Measurements from ENCODE around the gene BPTF. TPM values are rescaled to one million over a fixed set of nuclear protein-coding genes. Genes with fewer than 3 reads are reported as not detected.

Gene BPTF
- polyA plus RNA-seq, 1 of the 3 experiments (the other 2 are of a cell fraction): 61.4 TPM

DNA sequence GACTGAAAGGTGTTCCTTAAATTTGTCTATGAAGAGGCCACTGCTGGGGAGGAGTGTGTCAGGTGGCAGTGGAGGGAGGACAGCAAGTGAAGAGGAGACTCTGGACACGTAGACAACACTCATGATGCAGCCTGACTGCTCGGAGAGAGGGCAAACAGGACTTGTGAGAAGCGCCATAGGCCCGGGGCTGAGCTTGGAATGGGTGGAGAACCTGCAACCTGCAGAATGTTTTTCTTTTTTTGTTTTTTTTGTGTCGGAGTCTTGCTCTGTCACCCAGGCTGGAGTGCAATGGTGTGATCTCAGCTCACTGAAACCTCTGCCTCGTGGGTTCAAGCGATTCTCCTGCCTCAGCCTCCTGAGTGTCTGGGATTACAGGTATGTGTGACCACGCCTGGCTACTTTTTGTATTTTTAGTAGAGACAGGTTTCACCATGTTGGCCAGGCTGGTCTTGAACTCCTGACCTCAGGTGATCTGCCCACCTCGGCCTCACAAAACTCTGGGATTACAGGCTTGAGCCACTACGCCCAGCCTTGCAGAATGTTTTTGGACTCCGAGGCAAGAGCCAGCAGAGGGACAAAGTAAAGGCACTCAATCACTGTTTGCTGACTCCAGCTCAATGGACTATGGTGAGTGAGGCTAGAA is 189.9 kb downstream of the BPTF start:
- no peak overlapping the region for H3K9ac ChIP-seq
- no peaks in the 10 kb centered on the region for H3K4me1 ChIP-seq (ENCODE audit: control insufficient read depth in 1 of 2, insufficient read depth in 2 of 2, low read depth in 1 of 2, low read length in 1 of 2)
- CTCF ChIA-PET: interaction anchor here (0.7 to 2.2 kb wide), 4 partner anchors 10 to 213 kb away, joined by 3 to 9 read pairs (median 3); no protein-coding TSS in a partner anchor
- H3K27ac ChIP-seq (ENCODE audit: low read depth in 2 of 2, low read length in 1 of 2): no peak overlapping the region
- peaks cover 10% of the 10 kb centered on the region for H3F3A ChIP-seq (replicated peaks; ENCODE audit: insufficient read depth)
- H3K9me3 ChIP-seq: no peaks in the 10 kb centered on the region
- no peaks in the 10 kb centered on the region for H3K27me3 ChIP-seq (ENCODE audit: insufficient read depth)
- no peak for DNase-seq
- no peaks in the 10 kb centered on the region for H4K20me1 ChIP-seq (ENCODE audit: insufficient read depth)
- H3K9me2 ChIP-seq: no peaks in the 10 kb centered on the region
- WGBS (ENCODE audit: low lambda C conversion rate): 81% methylated on average over 11 of the region's 11 CpGs
- H3K79me2 ChIP-seq (ENCODE audit: insufficient read depth): no peaks in the 10 kb centered on the region
- no peak overlapping the region for H3K4me2 ChIP-seq
- no peak overlapping the region for H3K4me3 ChIP-seq (ENCODE audit: low read depth in 2 of 2, low read length in 1 of 2)
- no peaks in the 10 kb centered on the region for H3K36me3 ChIP-seq (replicated peaks in 1 of 2; ENCODE audit: control insufficient read depth in 1 of 2, insufficient read depth in 2 of 2, low read length in 1 of 2)
- TF ChIP-seq FOXJ3 (CRISPR knock-in tag; IDR thresholded peaks at IDR 0.05): no peak
- no peak for TF ChIP-seq MXI1 (IDR thresholded peaks at IDR 0.05; ENCODE audit: low read depth, low read length)
- no peak for TF ChIP-seq SMC3 (IDR thresholded peaks at IDR 0.05; ENCODE audit: low read depth, low read length)
- no peak for TF ChIP-seq RAD21 (IDR thresholded peaks at IDR 0.05; ENCODE audit: low read length)
- no peak for TF ChIP-seq YY1 (IDR thresholded peaks at IDR 0.05; ENCODE audit: low read depth)
- no peak for TF ChIP-seq FOXM1 (IDR thresholded peaks at IDR 0.05; ENCODE audit: low read depth)
- no peak for TF ChIP-seq EP300 (IDR thresholded peaks at IDR 0.05; ENCODE audit: borderline replicate concordance in 1 of 2, low read depth in 1 of 2, low read length in 1 of 2)
- TF ChIP-seq FOSL2 (IDR thresholded peaks at IDR 0.05; ENCODE audit: borderline replicate concordance, low read depth): no peak
- no peak for TF ChIP-seq PBX3 (IDR thresholded peaks at IDR 0.05)
- POLR2A ChIA-PET: no interaction called here
- H2AFZ ChIP-seq (ENCODE audit: low read depth): no peak overlapping the region

DNA sequence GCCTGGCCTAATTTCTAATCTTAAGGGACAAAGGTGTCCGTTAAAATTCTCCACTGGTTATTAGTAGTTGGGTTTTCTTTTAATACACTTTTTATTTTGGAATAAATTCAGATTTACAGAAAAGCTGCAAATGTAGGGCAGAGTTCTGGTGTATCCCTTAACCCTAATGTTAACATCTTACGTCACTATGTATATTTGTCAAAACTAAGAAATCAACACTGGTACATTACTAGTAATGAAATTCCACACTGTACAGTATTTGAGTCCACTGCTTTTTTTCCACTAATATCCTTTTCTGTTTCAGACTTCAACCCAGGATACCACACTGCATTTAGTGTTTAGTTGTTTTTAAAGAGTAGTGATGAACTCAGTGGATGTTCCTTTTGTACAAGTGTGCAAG is 191.5 kb downstream of the BPTF start:
- CTCF ChIA-PET: interaction anchor here (2.2 kb wide), 1 partner anchor 22 kb away, joined by 9 read pairs; no protein-coding TSS in a partner anchor
- no peak overlapping the region for H2AFZ ChIP-seq (ENCODE audit: low read depth)
- H3K9me3 ChIP-seq: no peaks in the 10 kb centered on the region
- H3F3A ChIP-seq (replicated peaks; ENCODE audit: insufficient read depth): peaks cover 10% of the 10 kb centered on the region
- POLR2A ChIA-PET: no interaction called here
- no peaks in the 10 kb centered on the region for H3K36me3 ChIP-seq (replicated peaks in 1 of 2; ENCODE audit: control insufficient read depth in 1 of 2, insufficient read depth in 2 of 2, low read length in 1 of 2)
- H3K9me2 ChIP-seq: no peaks in the 10 kb centered on the region
- 91% methylated on average over 2 of the region's 2 CpGs for WGBS (ENCODE audit: low lambda C conversion rate)
- H3K4me2 ChIP-seq: no peak overlapping the region
- no peak overlapping the region for H3K9ac ChIP-seq
- H3K27ac ChIP-seq (ENCODE audit: low read depth in 2 of 2, low read length in 1 of 2): no peak overlapping the region
- H3K79me2 ChIP-seq (ENCODE audit: insufficient read depth): no peaks in the 10 kb centered on the region
- H3K4me3 ChIP-seq (ENCODE audit: low read depth in 2 of 2, low read length in 1 of 2): no peak overlapping the region
- no peaks in the 10 kb centered on the region; a peak in 1 of 4 replicates for H3K4me1 ChIP-seq (ENCODE audit: control insufficient read depth in 1 of 2, insufficient read depth in 2 of 2, low read depth in 1 of 2, low read length in 1 of 2)
- H4K20me1 ChIP-seq (ENCODE audit: insufficient read depth): no peaks in the 10 kb centered on the region
- no peak for DNase-seq
- no peaks in the 10 kb centered on the region for H3K27me3 ChIP-seq (ENCODE audit: insufficient read depth)
- no peak for TF ChIP-seq YY1 (IDR thresholded peaks at IDR 0.05; ENCODE audit: low read depth)
- TF ChIP-seq, protein P1, sequence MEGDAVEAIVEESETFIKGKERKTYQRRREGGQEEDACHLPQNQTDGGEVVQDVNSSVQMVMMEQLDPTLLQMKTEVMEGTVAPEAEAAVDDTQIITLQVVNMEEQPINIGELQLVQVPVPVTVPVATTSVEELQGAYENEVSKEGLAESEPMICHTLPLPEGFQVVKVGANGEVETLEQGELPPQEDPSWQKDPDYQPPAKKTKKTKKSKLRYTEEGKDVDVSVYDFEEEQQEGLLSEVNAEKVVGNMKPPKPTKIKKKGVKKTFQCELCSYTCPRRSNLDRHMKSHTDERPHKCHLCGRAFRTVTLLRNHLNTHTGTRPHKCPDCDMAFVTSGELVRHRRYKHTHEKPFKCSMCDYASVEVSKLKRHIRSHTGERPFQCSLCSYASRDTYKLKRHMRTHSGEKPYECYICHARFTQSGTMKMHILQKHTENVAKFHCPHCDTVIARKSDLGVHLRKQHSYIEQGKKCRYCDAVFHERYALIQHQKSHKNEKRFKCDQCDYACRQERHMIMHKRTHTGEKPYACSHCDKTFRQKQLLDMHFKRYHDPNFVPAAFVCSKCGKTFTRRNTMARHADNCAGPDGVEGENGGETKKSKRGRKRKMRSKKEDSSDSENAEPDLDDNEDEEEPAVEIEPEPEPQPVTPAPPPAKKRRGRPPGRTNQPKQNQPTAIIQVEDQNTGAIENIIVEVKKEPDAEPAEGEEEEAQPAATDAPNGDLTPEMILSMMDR (IDR thresholded peaks at IDR 0.05): no peak
- TF ChIP-seq RAD21 (IDR thresholded peaks at IDR 0.05; ENCODE audit: low read length): no peak
- TF ChIP-seq FOXJ3 (CRISPR knock-in tag; IDR thresholded peaks at IDR 0.05): no peak
- TF ChIP-seq ELF1 (IDR thresholded peaks at IDR 0.05): no peak
- no peak for TF ChIP-seq SMC3 (IDR thresholded peaks at IDR 0.05; ENCODE audit: low read depth, low read length)
- TF ChIP-seq JUND (IDR thresholded peaks at IDR 0.05): no peak
- no peak for TF ChIP-seq TAF1 (IDR thresholded peaks at IDR 0.05; ENCODE audit: borderline replicate concordance, low read depth, low read length)
- TF ChIP-seq CHD2 (IDR thresholded peaks at IDR 0.05; ENCODE audit: low read length, partially characterized antibody): no peak
- TF ChIP-seq TEAD4 (IDR thresholded peaks at IDR 0.05; ENCODE audit: borderline replicate concordance, insufficient read depth): no peak
- no peak for TF ChIP-seq GABPA (IDR thresholded peaks at IDR 0.05; ENCODE audit: low read depth)
- TF ChIP-seq FOXM1 (IDR thresholded peaks at IDR 0.05; ENCODE audit: low read depth): no peak
- TF ChIP-seq ZBTB33 (IDR thresholded peaks at IDR 0.05; ENCODE audit: borderline replicate concordance, low read depth): no peak
- TF ChIP-seq PBX3 (IDR thresholded peaks at IDR 0.05): no peak
- no peak for TF ChIP-seq GATA2 (CRISPR knock-in tag; IDR thresholded peaks at IDR 0.05)
- no peak for TF ChIP-seq RXRA (IDR thresholded peaks at IDR 0.05; ENCODE audit: borderline replicate concordance, low read depth)
- TF ChIP-seq IRF3 (IDR thresholded peaks at IDR 0.05; ENCODE audit: low read depth, low read length): no peak
- TF ChIP-seq EP300 (IDR thresholded peaks at IDR 0.05; ENCODE audit: borderline replicate concordance in 1 of 2, low read depth in 1 of 2, low read length in 1 of 2): no peak

All from SK-N-SH (cell line).